HG02870 (cell line): ENCODE measurements around the gene GAS2L1.

Experiments used
- ATAC-seq: cut with Tn5 transposase; IDR thresholded peaks from one replicate; pipeline ENCODE4 v1.9.1; 2021; ENCODE audit warnings: mild to moderate bottlenecking, moderate library complexity; ENCODE audit not compliant: unreplicated experiment

Gene GAS2L1

GRCh38 chr22:29308791-29309262 is 2.4 kb downstream of the GAS2L1 start:
- no peak for ATAC-seq

DNA sequence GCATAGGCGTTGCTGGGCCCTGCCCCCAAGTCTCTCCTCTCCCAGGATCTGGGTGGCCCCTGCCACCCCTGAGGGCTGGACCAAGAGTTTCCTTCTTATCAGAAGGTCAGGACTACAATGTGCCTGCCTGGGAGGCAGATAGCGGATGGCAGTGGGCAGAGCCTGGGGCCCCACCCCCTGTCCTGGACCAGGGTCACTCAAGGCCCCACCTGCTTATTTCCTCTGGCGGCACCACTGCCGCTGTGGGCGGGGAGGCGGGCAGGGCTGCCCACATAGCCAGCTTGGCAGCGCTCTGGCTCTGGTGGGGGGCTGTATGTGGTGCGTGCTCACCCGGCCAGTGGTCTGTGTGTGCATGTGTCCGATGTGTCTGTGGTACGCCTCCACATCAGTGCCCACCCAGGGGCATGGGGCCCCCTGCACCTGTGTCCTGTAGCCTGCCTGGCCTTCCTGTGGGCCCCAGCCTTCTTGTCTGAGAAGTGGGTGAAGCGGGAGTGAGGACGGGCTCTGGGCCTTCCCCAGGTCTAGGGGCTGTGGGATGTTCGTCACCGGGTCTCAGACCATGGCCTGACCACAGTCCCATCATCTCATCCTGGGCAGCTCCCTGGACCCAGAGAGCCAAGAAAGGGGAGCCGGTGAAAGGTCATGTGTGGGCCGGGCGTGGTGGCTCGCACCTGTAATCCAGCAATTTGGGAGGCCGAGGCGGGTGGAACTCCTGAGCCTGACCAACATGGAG is 3.0 kb downstream of the GAS2L1 start:
- ATAC-seq: no peak

- ATAC-seq: no peak
These were observed 3.8 kb downstream of the GAS2L1 start for GRCh38 chr22:29310065-29310862.

DNA sequence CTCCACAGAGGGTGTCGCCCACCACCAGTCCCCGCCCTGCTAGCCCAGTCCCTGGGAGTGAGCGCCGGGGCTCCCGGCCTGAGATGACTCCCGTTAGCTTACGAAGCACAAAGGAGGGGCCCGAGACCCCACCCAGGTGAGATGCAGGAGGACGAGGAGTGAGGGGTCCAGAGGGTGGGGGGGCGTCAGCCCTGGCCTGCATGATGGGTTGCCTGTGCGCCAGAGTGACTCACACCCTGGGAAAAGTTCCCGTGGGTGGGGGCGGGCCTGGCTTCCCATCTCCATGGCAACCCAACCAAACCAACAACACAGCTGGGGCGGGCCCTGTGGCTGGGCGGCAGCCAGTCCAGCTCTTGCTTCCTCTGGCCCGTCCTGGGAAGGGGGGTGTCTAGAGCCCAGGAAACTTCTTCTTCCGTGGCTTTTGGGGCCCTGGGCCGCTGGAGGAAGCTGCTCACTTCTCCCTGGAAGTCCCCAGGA is 4.5 kb downstream of the GAS2L1 start:
- ATAC-seq: no peak

- no peak for ATAC-seq
These were observed 5.2 kb downstream of the GAS2L1 start for GRCh38 chr22:29311464-29312217.

DNA sequence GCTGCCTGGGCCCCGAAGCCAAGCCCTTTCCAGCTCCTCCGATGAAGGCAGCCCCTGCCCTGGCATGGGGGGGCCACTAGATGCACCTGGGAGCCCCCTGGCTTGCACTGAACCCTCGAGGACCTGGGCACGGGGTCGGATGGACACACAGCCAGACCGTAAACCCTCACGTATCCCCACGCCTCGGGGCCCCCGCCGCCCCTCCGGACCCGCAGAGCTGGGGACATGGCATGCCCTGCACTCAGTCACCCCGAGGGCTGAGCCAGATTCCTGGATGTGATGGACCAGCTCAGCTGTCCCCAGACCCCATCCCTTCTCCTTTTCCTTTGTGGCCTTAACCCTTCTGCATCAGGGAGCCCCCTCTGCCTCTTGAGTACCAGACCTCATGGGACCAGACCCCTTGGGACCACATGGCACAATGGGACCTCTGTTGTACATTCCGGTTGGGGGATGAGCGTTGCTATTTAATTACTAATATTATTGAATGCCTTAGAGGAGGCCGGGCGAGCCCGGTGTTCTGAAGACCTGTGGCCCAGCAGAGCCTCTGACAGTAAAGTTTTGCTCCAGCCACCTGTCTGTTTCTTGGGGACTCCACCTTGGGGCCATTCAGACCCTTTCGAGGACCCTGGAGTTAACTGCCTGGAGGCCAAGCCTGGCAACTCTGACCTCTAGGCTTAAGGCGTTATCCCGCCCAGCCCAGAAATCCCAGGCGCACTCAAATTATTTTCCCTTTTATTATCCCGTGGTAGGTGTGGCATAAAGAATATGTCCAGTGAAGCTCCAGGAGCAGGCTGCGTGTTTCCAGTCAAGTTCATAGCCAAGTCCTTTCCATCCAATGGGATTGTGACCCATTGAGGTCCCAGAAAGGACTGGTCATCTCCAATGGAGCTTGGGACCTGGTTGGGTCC is 6.0 kb downstream of the GAS2L1 start:
- no peak for ATAC-seq

DNA sequence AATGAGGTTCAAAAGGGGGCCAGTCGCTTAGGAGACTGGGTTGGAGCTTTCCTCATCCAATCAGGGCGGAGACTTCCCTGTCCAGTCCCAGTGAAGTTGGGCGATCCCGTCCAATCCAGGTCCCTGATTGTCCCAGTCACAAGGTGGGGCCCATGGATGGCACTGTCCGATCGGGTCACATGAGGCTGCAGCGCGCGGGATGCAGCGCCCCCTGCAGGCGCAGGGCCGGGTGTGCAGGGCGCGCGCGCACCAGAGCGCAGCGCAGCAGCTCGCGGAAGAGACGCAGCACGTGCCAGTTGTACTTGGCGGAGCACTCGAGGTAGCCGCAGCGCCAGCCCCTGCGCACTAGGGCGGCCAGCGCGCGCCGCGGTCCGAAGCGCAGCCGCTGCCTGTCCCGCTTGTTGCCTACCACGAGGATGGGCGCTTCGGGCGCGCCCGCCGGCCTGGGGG is 6.7 kb downstream of the GAS2L1 start:
- no peak for ATAC-seq

DNA sequence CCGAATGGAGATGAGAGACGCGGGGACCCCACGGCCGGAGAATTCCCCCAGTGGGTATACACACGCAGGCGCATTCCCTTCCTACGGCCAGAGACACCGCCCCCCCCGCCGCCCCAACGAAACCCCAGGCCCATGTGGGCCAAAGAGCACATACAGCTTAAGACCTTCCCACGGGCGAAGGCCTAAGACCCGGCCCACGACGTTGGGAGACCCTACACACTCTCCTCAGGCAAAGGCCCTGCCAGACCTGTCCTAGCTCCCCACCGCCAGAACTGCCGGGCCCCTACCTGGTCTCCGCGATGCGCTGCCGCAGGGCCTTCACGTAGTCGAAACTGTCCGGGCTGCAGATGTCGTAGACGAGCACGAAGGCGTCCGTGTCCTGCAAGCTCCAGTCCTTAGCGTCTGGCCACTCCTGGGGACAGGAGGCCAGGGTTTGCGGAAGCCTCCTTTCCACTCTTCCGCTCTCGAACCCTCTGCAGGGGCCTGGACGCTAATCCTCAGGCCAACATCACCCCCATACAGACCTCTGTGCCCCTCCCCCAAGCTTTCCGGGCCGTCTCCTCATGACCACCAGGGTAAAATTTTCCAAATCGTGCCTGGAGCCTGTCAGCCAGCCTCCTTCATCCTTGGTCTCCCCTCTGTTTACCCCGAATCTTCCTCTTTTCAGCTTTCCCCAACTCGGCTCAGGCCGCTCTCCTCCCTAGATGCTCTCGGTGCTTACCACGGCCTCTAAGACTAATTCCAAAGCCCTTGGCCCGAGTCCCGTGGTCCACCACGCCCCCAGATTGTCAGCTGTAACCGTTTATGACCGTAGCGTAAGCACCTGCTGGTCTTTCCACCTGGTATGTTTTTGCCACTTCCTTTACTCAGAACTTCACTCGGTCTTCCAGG is 7.4 kb downstream of the GAS2L1 start:
- no peak for ATAC-seq

DNA sequence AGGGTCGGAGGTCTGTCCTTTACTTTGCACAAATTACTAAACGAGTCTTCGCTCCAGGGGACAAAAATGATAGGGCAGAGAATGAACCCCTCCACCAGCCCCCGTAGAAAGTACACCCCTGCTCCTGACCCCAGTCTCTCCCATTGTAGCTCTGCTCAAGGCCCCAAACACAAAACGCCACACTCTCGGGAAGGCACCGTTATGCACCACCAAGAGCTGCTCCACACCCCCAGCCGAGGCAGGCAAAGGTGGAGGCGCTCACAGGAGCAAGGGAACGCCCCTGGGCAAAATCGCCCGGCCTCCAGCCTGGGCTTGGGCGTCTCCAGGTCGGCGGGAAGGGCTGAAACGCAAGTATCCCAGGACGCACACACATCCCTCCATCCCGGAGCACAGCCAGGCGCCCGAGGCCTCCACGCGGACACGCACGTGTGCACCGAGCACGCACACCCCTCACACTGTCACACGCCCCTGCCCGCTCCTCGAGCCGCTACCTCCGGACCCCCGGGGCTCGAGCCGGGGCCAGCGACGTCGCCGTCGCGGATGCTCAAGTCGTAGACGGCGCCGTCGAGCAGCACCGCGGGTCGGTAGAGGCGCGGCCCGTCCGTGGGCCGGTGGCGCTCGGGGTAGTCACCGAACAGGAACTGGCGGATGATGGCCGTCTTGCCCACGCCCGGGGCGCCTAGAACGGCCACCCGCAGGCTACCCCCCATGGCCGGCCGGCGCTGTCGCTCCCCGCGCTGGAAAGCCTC is 8.3 kb downstream of the GAS2L1 start:
- ATAC-seq: no peak

- no peak for ATAC-seq
These were observed 9.1 kb downstream of the GAS2L1 start, which contains the start of gene RASL10A for GRCh38 chr22:29315286-29316140. Gene RASL10A (minus strand): TSS chr22:29315697. CDS start chr22:29315246, 451 bp downstream.

GRCh38 chr22:29316141-29316828 is 9.8 kb downstream of the GAS2L1 start:
- ATAC-seq: no peak

- ATAC-seq: no peak
These were observed 11.5 kb downstream of the GAS2L1 start for GRCh38 chr22:29317827-29318454.

DNA sequence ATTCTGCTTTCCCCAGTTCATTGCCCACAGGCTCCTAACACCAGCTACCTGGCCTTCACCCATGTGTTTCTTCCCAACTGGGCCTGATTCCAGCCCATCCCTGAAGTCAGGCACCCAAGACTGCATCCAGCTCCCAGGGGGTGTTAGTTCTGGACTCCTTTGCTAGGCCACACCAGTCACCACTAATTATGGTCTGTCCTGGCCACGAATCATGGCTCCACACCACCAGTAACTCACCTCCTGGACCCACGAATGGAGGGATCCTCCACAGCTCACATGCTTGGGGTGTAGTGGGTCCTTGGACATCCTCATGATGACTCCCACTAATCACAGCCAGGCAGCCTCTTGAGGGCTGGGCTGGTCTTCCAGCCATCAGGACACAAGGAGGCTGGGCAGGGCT is 12.6 kb downstream of the GAS2L1 start:
- ATAC-seq: no peak

DNA sequence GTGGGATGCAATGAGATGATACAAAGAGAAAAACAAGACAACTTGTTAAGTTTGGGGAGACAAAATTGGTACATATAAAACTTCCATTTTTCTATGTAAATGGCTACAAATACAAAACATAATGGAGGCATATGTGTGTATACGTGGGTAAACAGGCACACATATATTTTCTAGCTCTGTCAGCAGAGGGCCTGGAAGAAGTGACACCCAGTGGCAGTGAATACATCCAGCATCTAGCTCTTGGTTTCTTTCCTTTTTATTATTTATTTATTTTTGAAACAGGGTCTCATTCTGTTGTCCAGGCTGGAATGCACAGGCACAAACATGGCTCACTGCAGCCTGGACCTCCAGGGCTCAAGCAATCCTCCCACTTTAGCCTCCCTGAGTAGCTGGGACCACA is 14.1 kb downstream of the GAS2L1 start:
- no peak for ATAC-seq

DNA sequence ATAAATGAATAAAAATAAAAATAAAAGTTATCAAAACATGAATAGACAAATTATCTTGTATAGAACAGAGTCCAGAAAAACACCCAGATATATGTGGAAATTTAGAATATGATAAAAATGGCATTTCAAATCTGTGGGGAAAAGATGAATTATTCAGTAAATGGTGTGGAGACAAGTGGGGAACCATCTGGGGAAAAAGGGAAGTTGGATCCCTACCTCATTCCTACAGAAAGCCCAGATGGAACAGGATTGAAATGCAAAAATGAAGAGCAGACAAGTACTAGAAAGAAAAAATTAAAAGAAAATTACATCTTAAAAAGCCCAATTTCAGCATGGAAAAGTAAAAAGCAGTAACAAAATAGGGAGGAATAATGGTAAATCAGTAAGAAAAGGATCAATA is 17.2 kb downstream of the GAS2L1 start:
- no peak for ATAC-seq

- ATAC-seq: no peak
These were observed 18.9 kb downstream of the GAS2L1 start for GRCh38 chr22:29325356-29325755.
